ENCODE results near the gene EFTUD2. TPM values are rescaled to one million over a fixed set of nuclear protein-coding genes. Genes with fewer than 3 reads are reported as not detected.

The EFTUD2 gene
- total and polyA plus RNA-seq, 10 donors = 39.0 to 140 (median 102) TPM

DNA sequence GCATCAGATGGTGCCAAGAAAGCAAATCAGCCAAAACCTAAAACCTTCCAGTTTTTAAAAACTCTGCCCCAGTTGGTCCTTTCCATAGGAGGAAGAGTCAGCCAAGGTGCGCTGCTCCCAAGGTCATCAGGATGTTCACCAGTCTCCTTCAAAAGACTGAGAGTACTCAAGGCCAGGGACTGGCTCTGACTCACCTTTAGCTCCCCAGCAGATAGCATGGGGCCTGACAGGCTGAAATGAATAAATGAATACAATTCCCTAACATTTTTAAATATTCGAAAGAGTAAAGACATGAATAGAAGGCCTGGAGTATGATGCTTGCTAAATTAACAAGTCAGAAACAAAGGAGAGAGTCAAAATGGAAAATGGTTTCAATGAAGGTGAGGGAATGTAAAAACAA lies 19.2 kb downstream of the EFTUD2 start:
- Histone ChIP-seq H3K36me3 (peaks cover 2 to 100% (median 92%) of the 10 kb centered on the region in 6 donors), H3K9me3 (no peaks in the 10 kb centered on the region), H3K27me3 (replicated peaks in 1 of 7) (no peaks in the 10 kb centered on the region), H3K27ac (no peak overlapping the region), H3K4me1 (no peaks in the 10 kb centered on the region), H3K4me3 (no peak overlapping the region)
- intact Hi-C loops (cut with DNase I; ENCODE audit: low total_unique reads) = no loop called here
- WGBS, 5 donors = 91 to 94% (median 92%) methylated on average over 2 of the region's 2 CpGs
- DNase-seq = no peak
- TF ChIP-seq, protein P1, sequence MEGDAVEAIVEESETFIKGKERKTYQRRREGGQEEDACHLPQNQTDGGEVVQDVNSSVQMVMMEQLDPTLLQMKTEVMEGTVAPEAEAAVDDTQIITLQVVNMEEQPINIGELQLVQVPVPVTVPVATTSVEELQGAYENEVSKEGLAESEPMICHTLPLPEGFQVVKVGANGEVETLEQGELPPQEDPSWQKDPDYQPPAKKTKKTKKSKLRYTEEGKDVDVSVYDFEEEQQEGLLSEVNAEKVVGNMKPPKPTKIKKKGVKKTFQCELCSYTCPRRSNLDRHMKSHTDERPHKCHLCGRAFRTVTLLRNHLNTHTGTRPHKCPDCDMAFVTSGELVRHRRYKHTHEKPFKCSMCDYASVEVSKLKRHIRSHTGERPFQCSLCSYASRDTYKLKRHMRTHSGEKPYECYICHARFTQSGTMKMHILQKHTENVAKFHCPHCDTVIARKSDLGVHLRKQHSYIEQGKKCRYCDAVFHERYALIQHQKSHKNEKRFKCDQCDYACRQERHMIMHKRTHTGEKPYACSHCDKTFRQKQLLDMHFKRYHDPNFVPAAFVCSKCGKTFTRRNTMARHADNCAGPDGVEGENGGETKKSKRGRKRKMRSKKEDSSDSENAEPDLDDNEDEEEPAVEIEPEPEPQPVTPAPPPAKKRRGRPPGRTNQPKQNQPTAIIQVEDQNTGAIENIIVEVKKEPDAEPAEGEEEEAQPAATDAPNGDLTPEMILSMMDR (IDR thresholded peaks at IDR 0.05 in 8 of 11, conservative IDR thresholded peaks at IDR 0.05 in 3 of 11) = no peak
- TF ChIP-seq POLR2AphosphoS5 (IDR thresholded peaks at IDR 0.05) = no peak
- TF ChIP-seq POLR2A (IDR thresholded peaks at IDR 0.05) = no peak

DNA sequence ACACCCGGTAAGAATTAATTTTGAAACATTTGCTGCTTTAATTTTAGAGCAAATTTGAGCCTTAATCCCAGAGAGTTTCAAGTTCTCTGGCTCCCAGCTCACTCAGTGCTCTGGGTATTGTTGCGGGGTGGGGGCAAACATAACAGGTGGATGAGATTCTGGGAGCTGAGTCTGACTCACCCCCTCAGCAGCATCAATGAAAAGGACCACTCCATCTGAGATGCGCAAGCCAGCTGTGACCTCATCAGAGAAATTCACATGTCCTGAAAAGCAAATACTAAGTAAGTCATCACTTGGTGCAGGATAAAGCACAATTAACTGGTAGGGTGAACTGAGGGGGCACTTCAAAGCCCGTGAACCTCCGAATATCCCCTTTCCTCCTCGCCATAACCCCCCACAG lies 19.9 kb downstream of the EFTUD2 start:
- Histone ChIP-seq H3K27me3 (replicated peaks in 1 of 7) (no peaks in the 10 kb centered on the region), H3K9me3 (no peaks in the 10 kb centered on the region), H3K4me1 (no peaks in the 10 kb centered on the region), H3K27ac (no peak overlapping the region), H3K36me3 (peaks cover 2 to 100% (median 92%) of the 10 kb centered on the region in 6 donors), H3K4me3 (no peak overlapping the region)
- TF ChIP-seq POLR2AphosphoS5 (IDR thresholded peaks at IDR 0.05) (no peak), POLR2A (IDR thresholded peaks at IDR 0.05) (no peak)
- TF ChIP-seq, protein P1 (IDR thresholded peaks at IDR 0.05 in 8 of 11, conservative IDR thresholded peaks at IDR 0.05 in 3 of 11) = no peak
- no peak for DNase-seq
- intact Hi-C loops (cut with DNase I; ENCODE audit: low total_unique reads) = no loop called here
- 85 to 98% (median 92%) methylated on average over 6 of the region's 6 CpGs for WGBS, 5 donors

DNA sequence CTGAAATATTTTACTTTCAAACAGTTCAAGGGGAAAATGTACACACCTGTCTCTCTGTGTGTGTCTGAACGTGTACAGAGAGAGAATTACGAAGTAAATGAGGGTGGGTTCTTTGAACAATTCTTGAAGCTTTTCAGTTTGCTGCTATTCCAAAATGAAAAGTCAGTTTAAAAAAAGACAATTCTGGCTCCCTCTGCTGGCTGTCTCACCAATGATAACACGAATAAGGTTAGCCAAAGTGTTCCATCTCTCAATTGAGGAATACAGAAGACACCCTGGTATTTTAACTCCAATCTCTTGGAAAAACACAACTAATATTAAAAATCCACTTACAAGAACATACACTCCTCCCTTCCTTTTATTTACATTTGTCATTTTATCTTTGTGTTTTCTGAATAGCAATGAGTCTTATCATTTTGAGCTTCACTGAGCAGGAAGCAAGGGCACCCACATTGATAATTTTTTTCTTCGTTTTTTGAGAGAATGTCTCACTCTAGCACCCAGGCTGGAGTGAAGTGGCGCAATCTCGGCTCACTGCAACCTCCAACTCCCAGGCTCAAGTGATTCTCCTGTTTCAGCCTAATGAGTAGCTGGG lies 20.5 kb downstream of the EFTUD2 start:
- H3K4me1 ChIP-seq = no peaks in the 10 kb centered on the region
- no peaks in the 10 kb centered on the region for H3K27me3 ChIP-seq (replicated peaks in 1 of 7)
- peaks cover 2 to 100% (median 91%) of the 10 kb centered on the region in 6 donors for H3K36me3 ChIP-seq
- H3K27ac ChIP-seq = no peak overlapping the region
- WGBS, 5 donors = 59 to 67% (median 63%) methylated on average over 6 of the region's 6 CpGs
- DNase-seq = no peak
- intact Hi-C loops (cut with DNase I; ENCODE audit: low total_unique reads) = no loop called here
- H3K9me3 ChIP-seq = no peaks in the 10 kb centered on the region
- TF ChIP-seq, protein P1 (IDR thresholded peaks at IDR 0.05 in 8 of 11, conservative IDR thresholded peaks at IDR 0.05 in 3 of 11) = peak in 7 of 11 experiments; percentile 23 to 52 (median 46)
- TF ChIP-seq POLR2A (IDR thresholded peaks at IDR 0.05) = no peak
- H3K4me3 ChIP-seq = no peak overlapping the region

DNA sequence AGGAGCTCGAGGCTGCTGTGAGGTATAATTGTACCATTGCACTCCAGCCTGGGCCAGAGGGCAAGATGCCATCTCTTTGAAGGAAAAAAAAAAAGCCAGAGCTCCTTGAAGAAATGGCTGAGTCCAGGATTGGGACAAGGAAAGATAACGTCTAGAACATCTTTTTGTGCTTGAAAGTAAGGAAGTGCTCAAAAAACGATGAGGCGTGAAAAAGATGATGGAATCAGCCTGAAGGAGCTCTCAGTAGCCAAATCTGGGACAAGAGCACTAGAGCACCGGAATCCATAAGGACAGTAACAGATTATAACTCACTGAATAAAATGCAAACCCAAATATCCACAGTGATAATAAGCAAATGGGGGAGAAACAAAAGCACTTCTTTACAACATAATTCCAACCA lies 22.1 kb downstream of the EFTUD2 start:
- Histone ChIP-seq H3K4me1 (no peaks in the 10 kb centered on the region), H3K4me3 (no peak overlapping the region), H3K36me3 (peaks cover 2 to 100% (median 90%) of the 10 kb centered on the region in 6 donors), H3K27me3 (replicated peaks in 1 of 7) (no peaks in the 10 kb centered on the region), H3K27ac (no peak overlapping the region), H3K9me3 (no peaks in the 10 kb centered on the region)
- TF ChIP-seq POLR2AphosphoS5 (IDR thresholded peaks at IDR 0.05) (no peak), POLR2A (IDR thresholded peaks at IDR 0.05) (no peak)
- TF ChIP-seq, protein P1 (IDR thresholded peaks at IDR 0.05 in 8 of 11, conservative IDR thresholded peaks at IDR 0.05 in 3 of 11) = no peak
- no peak for DNase-seq
- intact Hi-C loops (cut with DNase I; ENCODE audit: low total_unique reads) = no loop called here
- 89 to 96% (median 94%) methylated on average over 5 of the region's 5 CpGs for WGBS, 5 donors
